ENCODE results near the gene UNKL.

UNKL gene

GRCh38 chr16:1343428-1344242, 70.9 kb downstream of the UNKL start (continued):
- no peak for TF ChIP-seq ZNF423 (tag by site-specific recombination; IDR thresholded peaks at IDR 0.05)
- TF ChIP-seq ZNF394 (tag by site-specific recombination; IDR thresholded peaks at IDR 0.05; ENCODE audit: borderline replicate concordance) = no peak
- peak; percentile 93 for TF ChIP-seq ZNF10 (tag by site-specific recombination; IDR thresholded peaks at IDR 0.05)
- TF ChIP-seq ZBTB48 (tag by site-specific recombination; IDR thresholded peaks at IDR 0.05) = no peak
- no peak for TF ChIP-seq ZFP69B (tag by site-specific recombination; IDR thresholded peaks at IDR 0.05)
- TF ChIP-seq YY2 (tag by site-specific recombination; IDR thresholded peaks at IDR 0.05) = no peak
- no peak for TF ChIP-seq ZNF184 (tag by site-specific recombination; IDR thresholded peaks at IDR 0.05)
- no peak for TF ChIP-seq ZBTB6 (tag by site-specific recombination; IDR thresholded peaks at IDR 0.05)
- TF ChIP-seq ZNF169 (tag by site-specific recombination; IDR thresholded peaks at IDR 0.05) = no peak
- no peak for TF ChIP-seq IKZF3 (tag by site-specific recombination; IDR thresholded peaks at IDR 0.05)
- no peak for TF ChIP-seq ZNF266 (tag by site-specific recombination; IDR thresholded peaks at IDR 0.05; ENCODE audit: low read depth)
- TF ChIP-seq SETDB1 (IDR thresholded peaks at IDR 0.05; ENCODE audit: insufficient read length, low read length) = no peak
- TF ChIP-seq ZNF747 (tag by site-specific recombination; IDR thresholded peaks at IDR 0.05) = no peak
- peak; percentile 47 for TF ChIP-seq ZNF600 (tag by site-specific recombination; IDR thresholded peaks at IDR 0.05)
- TF ChIP-seq ZNF362 (tag by site-specific recombination; IDR thresholded peaks at IDR 0.05) = no peak
- no peak for TF ChIP-seq ZNF221 (tag by site-specific recombination; IDR thresholded peaks at IDR 0.05; ENCODE audit: borderline replicate concordance)
- TF ChIP-seq ZNF621 (tag by site-specific recombination; IDR thresholded peaks at IDR 0.05) = no peak
- no peak for TF ChIP-seq ZNF155 (tag by site-specific recombination; IDR thresholded peaks at IDR 0.05)
- no peak for TF ChIP-seq SCRT2 (tag by site-specific recombination; IDR thresholded peaks at IDR 0.05)
- no peak for TF ChIP-seq ZNF324 (tag by site-specific recombination; IDR thresholded peaks at IDR 0.05)

- Histone ChIP-seq H3K27ac (ENCODE audit: extremely low read depth, low read depth, low read length) (no peak overlapping the region), H3K36me3 (ENCODE audit: control insufficient read depth in 2 of 2, insufficient read depth in 1 of 2, low read length in 2 of 2) (peaks cover 0 to 5% of the 10 kb centered on the region in 2 experiments; a peak in 1 of 3 replicates), H3K9me3 (ENCODE audit: control insufficient read depth, insufficient read depth, low read depth, low read length) (no peaks in the 10 kb centered on the region), H3K4me1 (ENCODE audit: control insufficient read depth, insufficient read depth, low read length) (peaks cover 4% of the 10 kb centered on the region; the same call in 1 of the 2 replicates), H3K4me3 (ENCODE audit: low read depth, low read length) (peak overlapping the region; percentile 24)
- POLR2A ChIA-PET = interaction anchor here (0.5 to 1.8 kb wide), 13 partner anchors 9 to 442 kb away, joined by 3 to 10 read pairs (median 4); partner anchors contain the start of genes BAIAP3, CRAMP1, GNPTG and IFT140
- CTCF ChIA-PET = interaction anchor here (0.6 to 1.1 kb wide), 3 partner anchors 11 to 240 kb away, joined by 3 to 4 read pairs (median 3); no protein-coding TSS in a partner anchor
- TF ChIP-seq SP2 (tag by site-specific recombination; IDR thresholded peaks at IDR 0.05) (peak; percentile 100), ZNF76 (tag by site-specific recombination; IDR thresholded peaks at IDR 0.05; ENCODE audit: borderline replicate concordance, low read depth) (no peak), ZNF362 (tag by site-specific recombination; IDR thresholded peaks at IDR 0.05) (no peak), ZNF692 (tag by site-specific recombination; IDR thresholded peaks at IDR 0.05) (peak; percentile 97), SCRT1 (tag by site-specific recombination; IDR thresholded peaks at IDR 0.05; ENCODE audit: borderline replicate concordance) (peak; percentile 99), ZNF670 (tag by site-specific recombination; IDR thresholded peaks at IDR 0.05; ENCODE audit: low read depth) (no peak), ZEB2 (tag by site-specific recombination; IDR thresholded peaks at IDR 0.05) (peak; percentile 23; the same call in 1 of the 2 replicates), ZNF37A (tag by site-specific recombination; IDR thresholded peaks at IDR 0.05) (no peak), ZNF121 (tag by site-specific recombination; IDR thresholded peaks at IDR 0.05) (no peak), ZNF221 (tag by site-specific recombination; IDR thresholded peaks at IDR 0.05; ENCODE audit: borderline replicate concordance) (no peak), ZNF747 (tag by site-specific recombination; IDR thresholded peaks at IDR 0.05) (no peak)
- TF ChIP-seq, protein P1, sequence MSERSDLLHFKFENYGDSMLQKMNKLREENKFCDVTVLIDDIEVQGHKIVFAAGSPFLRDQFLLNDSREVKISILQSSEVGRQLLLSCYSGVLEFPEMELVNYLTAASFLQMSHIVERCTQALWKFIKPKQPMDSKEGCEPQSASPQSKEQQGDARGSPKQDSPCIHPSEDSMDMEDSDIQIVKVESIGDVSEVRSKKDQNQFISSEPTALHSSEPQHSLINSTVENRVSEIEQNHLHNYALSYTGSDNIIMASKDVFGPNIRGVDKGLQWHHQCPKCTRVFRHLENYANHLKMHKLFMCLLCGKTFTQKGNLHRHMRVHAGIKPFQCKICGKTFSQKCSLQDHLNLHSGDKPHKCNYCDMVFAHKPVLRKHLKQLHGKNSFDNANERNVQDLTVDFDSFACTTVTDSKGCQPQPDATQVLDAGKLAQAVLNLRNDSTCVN (tag by site-specific recombination; optimal IDR thresholded peaks at IDR 0.05) = peak; percentile 15
Measured at GRCh38 chr16:1342526-1343427, 71.7 kb downstream of the UNKL start.
